SKM-1 treated with dmso at 0.1 percent for 144 hours (cell line): ENCODE measurements around the gene MRPL1.
"Not testable (repeated sequence)": the region's sequence is repeated elsewhere in the genome, so short reads cannot be mapped to it uniquely, and the experiment has no call there.

Experiments used
- DNase-seq: peaks from one replicate; lab custom pipeline; 2025; ENCODE audit not compliant: unreplicated experiment; lab: John Stamatoyannopoulos, UW

Gene MRPL1

DNA sequence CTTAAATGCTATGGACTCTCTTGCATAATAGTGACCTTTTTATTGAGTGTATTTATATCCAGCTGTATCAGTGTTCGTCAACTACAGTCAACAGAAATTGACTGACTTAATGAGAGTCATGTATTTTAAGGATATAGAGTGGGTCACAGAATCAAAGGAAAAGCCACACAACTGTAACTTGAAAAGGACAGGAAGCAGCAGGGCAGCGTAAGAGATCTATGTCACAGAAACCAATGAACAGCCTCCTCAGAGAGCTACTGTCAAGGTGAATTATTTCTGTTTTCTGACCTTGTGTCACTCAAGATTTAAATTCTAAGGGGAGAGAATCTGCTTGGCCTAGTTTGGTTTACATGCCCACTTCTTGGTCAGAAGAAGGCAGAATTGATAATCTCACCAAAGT is 100.4 kb downstream of the MRPL1 start:
- no peak for DNase-seq

DNA sequence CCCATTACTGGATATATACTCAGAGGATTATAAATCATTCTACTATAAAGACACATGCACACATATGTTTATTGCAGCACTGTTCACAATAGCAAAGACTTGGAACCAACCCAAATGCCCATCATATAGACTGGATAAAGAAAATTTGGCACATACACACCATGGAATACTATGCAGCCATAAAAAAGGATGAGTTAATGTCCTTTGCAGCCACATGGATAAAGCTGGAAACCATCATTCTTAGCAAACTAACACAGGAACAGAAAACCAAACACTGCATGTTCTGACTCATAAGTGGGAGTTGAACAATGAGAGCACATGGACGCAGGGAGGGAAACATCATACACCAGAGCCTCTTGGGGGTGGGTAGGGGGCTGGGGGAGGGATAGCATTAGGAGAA is 111.0 kb downstream of the MRPL1 start:
- DNase-seq, result not testable (repeated sequence)

- DNase-seq, result not testable (repeated sequence)
Observed at GRCh38 chr4:77982900-77983540, 120.4 kb downstream of the MRPL1 start.

- DNase-seq, result not testable (repeated sequence)
Observed at GRCh38 chr4:77983612-77984311, 121.1 kb downstream of the MRPL1 start.

DNA sequence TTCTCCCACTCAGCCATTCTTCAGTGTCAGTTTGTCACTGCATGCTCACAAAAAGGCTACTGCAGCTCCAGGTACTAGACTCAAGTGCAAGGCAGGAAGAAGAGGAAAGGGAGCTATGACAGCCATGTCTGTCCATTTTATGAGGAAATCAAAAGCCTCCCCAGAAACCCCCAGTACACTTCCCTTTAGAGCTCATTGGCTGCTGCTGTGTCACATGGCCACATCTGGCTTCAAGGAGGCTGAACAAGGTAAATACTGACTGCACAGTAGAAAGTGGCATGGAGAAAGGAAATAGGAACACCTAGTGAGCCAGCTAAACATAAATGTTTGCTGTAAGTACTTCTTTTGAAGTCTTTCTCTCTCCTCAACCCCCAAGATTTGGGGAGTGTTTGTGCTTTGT is 127.3 kb downstream of the MRPL1 start:
- no peak for DNase-seq

- DNase-seq, result no peak
Observed at GRCh38 chr4:77990456-77990855, 127.8 kb downstream of the MRPL1 start.

- DNase-seq, result no peak
Observed at GRCh38 chr4:77990904-77991358, 128.3 kb downstream of the MRPL1 start.

GRCh38 chr4:77992581-77992980 is 130.0 kb downstream of the MRPL1 start:
- DNase-seq, result no peak

DNA sequence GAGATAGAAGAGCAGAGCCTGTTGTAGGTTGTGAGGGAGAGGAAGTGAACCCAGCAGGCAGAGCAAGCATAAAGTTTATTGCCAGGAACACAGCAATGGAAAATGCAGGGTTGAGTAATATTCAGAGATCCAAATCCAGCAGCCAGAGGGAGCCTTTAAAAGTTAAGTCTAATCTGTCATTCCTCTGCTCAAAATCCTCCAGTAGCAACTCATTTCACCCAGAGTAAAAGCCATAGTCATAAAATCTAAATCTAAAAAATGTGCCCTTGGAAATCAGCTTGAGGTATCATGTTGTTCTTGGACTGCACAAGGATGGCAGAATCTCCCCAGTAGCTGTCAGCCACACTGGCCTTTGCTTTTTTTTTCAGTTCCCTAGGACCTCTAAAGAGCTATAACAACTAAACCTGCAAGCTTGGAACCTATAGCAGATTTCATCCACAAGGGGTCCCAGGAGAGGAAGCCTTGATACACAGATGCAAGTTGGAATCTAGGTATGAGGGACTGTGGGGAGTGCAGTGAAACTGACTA is 131.6 kb downstream of the MRPL1 start:
- DNase-seq, result no peak

GRCh38 chr4:77996076-77996475 is 133.4 kb downstream of the MRPL1 start:
- no peak for DNase-seq

GRCh38 chr4:78001531-78001930 is 138.9 kb downstream of the MRPL1 start:
- DNase-seq, result no peak

DNA sequence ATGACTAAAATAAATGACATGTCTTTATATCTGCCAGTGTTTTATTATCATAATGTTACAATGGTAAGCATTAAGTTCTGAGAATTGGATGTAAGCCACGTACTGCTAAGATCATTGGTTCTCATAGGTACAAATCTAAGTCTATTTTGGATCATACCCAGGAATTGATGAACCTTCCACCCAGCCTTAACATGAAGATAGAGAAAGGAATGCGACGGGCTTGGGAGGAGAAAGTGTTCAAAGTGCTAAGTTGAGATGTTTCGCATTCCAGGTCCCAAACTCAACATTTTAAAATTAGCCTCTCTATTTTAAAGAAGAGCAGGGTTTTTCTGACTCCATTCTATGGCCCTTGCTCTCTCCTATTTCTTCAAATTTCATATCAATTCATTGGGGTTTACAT is 139.6 kb downstream of the MRPL1 start:
- no peak for DNase-seq
